ENCODE measurements around the gene FADS2. TPM values are rescaled to one million over a fixed set of nuclear protein-coding genes. Genes with fewer than 3 reads are reported as not detected.
A peak's percentile ranks its signal among the peaks of the same experiment; 100 is the strongest.

Gene FADS2
- total and polyA plus RNA-seq, 2 experiments from 2014 or later: 124 to 392 TPM

GRCh38 chr11:61834278-61835048 lies 6.4 kb downstream of the FADS2 start:
- ATAC-seq (peak; percentile 74), DNase-seq (ENCODE audit: low spot score) (peak; percentile 80)
- TF ChIP-seq ZNF462 (CRISPR knock-in tag; IDR thresholded peaks at IDR 0.05): no peak
- 0 out of 2 replicates have a peak, but pooled peaks have one; percentile 24 for TF ChIP-seq POLR2AphosphoS5 (IDR thresholded peaks at IDR 0.05; ENCODE audit: low read depth)
- no peak for TF ChIP-seq ETS1 (IDR thresholded peaks at IDR 0.05)
- no peak for TF ChIP-seq CTCF (conservative IDR thresholded peaks at IDR 0.05; ENCODE audit: low read depth in 2 of 2)
- H3K27ac Mint-ChIP-seq: peak overlapping the region; percentile 96
- peak overlapping the region; percentile 97 for H3K27ac ChIP-seq (ENCODE audit: low read depth)
- no peaks in the 10 kb centered on the region for H3K9me3 Mint-ChIP-seq
- H4K20me1 ChIP-seq (replicated peaks; ENCODE audit: insufficient read depth): peaks cover 57% of the 10 kb centered on the region
- peaks cover 15% of the 10 kb centered on the region for H3K36me3 ChIP-seq (ENCODE audit: insufficient read depth)
- H3F3A ChIP-seq (replicated peaks; ENCODE audit: low read depth): peaks cover 47% of the 10 kb centered on the region
- H2AFZ ChIP-seq: no peak overlapping the region
- peaks cover 20% of the 10 kb centered on the region for H3K27me3 Mint-ChIP-seq (ENCODE audit: insufficient read depth, low read depth, poor library complexity)
- H3K36me3 Mint-ChIP-seq (ENCODE audit: low read depth): peaks cover 56% of the 10 kb centered on the region
- H3K79me2 ChIP-seq (replicated peaks; ENCODE audit: insufficient read depth): peaks cover 85% of the 10 kb centered on the region
- peak overlapping the region; percentile 100 for H3K4me2 ChIP-seq
- no peaks in the 10 kb centered on the region for H3K9me2 ChIP-seq (ENCODE audit: insufficient read depth)
- H3K27me3 ChIP-seq (ENCODE audit: insufficient read depth): no peaks in the 10 kb centered on the region
- H3K4me3 Mint-ChIP-seq: peak overlapping the region; percentile 53; the same call in 1 of the 3 replicates
- H3K4me1 ChIP-seq (ENCODE audit: insufficient read depth): peaks cover 64% of the 10 kb centered on the region
- peaks cover 64% of the 10 kb centered on the region for H3K4me1 Mint-ChIP-seq
- peak overlapping the region; percentile 24; the same call in 1 of the 2 replicates for H3K4me3 ChIP-seq
